Epithelial cell of esophagus (primary cell): ENCODE measurements around the gene TNRC6A.

ENCODE experiments used
- DNase-seq: peaks from one replicate; pipeline ENCODE4 v3.0.0; 2010; ENCODE audit warnings: low read depth
- H3K4me3 ChIP-seq: 2 replicates; pipeline ENCODE4 v1.5.1; 2011; ENCODE audit warnings: mild to moderate bottlenecking, low read length, control low read depth
- TF ChIP-seq, protein P1 (sequence below): IDR thresholded peaks from 2 replicates; pipeline ENCODE4 v1.5.1; 2011; ENCODE audit warnings: low read depth, mild to moderate bottlenecking, low read length, control low read depth, inconsistent platforms; ENCODE audit not compliant: insufficient read depth; ENCODE audit errors: missing control alignments

TNRC6A gene

DNA sequence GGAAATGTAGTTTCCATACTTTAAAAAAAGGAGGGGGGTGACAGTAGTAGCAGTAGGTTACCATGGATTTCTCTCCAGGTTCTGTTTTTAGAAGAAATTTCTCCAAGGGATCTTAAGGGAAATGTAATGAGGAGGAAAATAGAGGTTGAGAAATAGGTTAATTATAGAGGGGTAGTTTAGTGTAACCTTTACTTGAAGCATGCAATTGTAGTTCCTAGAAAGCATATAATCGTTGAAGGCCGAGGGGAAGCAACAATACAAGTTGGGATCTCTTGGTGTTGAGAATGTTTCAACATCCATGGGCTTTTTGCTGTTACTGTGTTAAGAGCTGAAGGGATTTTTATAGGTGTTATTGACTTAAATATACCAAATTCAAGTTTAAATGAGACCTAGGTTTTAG lies 25.1 kb downstream of the TNRC6A start:
- TF ChIP-seq, protein P1, sequence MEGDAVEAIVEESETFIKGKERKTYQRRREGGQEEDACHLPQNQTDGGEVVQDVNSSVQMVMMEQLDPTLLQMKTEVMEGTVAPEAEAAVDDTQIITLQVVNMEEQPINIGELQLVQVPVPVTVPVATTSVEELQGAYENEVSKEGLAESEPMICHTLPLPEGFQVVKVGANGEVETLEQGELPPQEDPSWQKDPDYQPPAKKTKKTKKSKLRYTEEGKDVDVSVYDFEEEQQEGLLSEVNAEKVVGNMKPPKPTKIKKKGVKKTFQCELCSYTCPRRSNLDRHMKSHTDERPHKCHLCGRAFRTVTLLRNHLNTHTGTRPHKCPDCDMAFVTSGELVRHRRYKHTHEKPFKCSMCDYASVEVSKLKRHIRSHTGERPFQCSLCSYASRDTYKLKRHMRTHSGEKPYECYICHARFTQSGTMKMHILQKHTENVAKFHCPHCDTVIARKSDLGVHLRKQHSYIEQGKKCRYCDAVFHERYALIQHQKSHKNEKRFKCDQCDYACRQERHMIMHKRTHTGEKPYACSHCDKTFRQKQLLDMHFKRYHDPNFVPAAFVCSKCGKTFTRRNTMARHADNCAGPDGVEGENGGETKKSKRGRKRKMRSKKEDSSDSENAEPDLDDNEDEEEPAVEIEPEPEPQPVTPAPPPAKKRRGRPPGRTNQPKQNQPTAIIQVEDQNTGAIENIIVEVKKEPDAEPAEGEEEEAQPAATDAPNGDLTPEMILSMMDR: no peak
- DNase-seq: no peak
- H3K4me3 ChIP-seq: no peak overlapping the region

DNA sequence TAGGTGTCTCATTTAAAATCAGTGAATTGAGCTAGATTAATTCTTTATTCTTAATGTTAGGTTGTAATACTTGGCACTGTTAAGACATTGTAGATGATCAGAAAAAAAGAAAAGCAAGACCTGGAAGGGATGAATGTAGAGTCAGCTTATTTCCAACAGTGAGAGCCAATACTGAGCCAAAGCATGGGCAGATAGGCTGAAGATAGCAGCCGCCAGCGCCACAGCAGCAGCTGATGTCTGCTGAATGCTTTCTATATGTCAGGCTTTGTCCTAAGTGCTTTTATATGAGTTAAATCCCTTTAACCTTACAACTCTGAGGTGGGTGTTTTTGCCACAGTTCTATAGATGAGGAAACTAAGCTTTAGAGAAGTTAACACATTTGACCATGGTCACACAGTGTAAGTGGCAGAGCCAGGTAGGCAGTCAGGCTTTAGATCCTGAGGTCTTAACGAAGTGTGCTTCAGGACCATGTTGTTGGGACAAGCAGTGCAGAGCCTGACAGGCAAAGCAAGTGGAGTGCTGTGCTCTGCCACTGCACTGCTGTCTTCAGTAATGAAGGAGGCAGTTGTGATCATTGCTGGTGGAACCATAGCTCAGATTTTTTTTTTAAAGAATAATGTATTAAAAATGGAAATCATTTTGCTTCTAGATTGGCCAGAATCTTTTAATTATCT lies 25.9 kb downstream of the TNRC6A start:
- no peak for DNase-seq
- no peak overlapping the region for H3K4me3 ChIP-seq
- TF ChIP-seq, protein P1: no peak

DNA sequence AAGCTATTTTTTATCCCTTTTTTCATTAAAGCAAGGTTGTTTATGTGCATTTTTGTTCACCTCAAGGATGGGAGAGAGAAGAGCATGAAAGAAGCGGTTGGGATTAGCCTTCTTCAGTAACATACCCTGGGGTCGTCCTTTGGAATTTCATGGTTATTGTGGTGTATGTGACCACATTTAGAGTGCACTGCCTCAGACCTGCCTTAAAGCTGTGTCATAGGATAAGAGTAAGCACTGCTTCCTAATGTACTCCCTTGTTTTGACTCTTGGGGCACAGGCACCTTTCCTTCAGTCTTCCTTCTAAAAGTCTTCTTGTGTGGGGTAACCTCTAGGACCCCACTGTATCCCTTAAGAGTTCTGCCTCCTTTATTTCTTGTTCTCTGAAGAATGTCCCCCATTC lies 28.9 kb downstream of the TNRC6A start:
- H3K4me3 ChIP-seq: no peak overlapping the region
- TF ChIP-seq, protein P1: no peak
- DNase-seq: peak; percentile 5

DNA sequence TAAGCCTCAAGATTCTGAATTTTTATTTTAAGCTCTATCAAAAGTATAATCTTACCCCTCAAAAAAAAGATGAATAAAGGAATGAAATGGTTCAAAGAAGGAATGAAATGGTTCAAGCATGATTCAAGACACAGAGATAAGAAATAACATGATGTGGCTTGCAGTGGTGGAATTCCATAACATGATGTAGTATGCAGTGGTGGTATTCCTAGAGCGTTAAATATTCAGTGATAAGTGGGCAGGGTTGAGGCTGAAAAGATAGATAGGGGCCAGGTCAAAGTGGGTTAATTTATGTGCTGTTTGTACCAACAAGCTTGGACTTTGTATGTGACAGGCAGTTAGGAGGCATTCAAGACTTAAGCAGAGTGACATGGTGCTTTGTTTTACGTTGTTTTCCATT lies 29.6 kb downstream of the TNRC6A start:
- DNase-seq: peak; percentile 7
- TF ChIP-seq, protein P1: no peak
- H3K4me3 ChIP-seq: no peak overlapping the region

DNA sequence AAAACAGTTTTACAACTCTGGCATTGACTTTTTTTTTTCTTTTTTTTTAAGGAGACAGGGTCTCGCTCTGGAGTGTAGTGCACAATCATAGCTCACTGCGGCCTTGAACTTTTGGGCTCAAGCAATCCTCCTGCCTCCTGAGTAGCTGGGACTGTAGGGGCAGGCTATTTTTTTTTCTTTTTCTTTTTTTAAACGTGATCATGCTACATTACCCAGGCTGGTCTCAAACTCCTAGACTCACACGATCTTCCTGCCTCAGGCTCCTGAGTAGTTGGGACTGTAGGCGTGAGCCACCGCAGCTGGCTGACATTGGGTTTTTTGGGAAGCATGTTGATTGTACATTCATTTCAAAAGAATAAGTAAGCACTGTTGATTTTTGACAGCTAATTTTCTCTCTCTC lies 32.1 kb downstream of the TNRC6A start:
- no peak overlapping the region for H3K4me3 ChIP-seq
- DNase-seq: no peak
- TF ChIP-seq, protein P1: no peak

DNA sequence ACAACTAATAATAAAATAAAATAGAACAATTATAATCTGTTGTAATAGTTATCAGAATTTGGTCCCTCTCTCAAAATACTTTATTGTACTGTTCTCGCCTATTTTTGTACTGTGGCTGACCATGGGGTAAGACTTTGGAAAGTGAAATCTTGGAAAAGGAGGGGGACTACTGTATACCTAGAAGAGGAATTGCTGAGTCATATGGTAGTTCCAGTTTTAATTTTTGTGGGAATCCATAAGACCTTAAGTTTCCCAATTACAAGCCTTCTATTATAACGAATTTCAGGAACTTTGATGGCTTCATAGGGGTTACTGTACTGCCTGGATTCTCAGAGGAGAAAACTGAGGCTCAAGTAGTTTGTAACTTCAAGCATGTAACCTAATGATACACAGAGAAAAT lies 35.5 kb downstream of the TNRC6A start:
- no peak for DNase-seq
- TF ChIP-seq, protein P1: no peak

DNA sequence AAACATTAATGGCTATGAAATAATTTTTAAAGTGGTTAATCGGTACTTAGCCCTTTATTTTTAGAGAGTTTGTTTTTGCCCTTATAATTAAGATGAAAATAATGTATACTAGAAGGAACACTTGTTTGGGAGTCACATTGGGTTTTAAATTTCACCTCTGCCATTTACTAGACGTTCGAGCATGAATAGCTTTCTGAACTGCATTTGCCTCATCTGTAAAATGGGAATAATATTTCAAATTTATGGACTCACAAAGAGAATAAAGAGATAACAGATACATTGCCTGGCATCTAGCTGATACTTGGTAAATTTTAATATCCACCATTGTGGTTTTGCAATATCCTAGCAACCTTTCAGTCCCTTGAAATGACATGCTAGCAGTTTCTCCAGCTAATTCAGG lies 36.6 kb downstream of the TNRC6A start:
- no peak overlapping the region for H3K4me3 ChIP-seq
- no peak for DNase-seq
- TF ChIP-seq, protein P1: no peak

More for the DNA sequence above, 35.5 kb downstream of the TNRC6A start:
- H3K4me3 ChIP-seq: no peak overlapping the region
